Spleen (tissue), 11 donors: ENCODE results near the gene UGT1A9. TPM values are rescaled to one million over a fixed set of nuclear protein-coding genes. Genes with fewer than 3 reads are reported as not detected.

Source experiments
- DNase-seq: peaks from one replicate; pipeline ENCODE4 v3.0.0-alpha.2; 2020
- H3K27ac ChIP-seq, 8 donors: fragments of 200-600 bp; sonication (generic) in 7 of 8; 1 replicate in 4 of 8; 2 replicates in 4 of 8; pipeline versions ENCODE4 v1.5.0 to v1.8.0; 2016 to 2021; ENCODE audit warnings: inconsistent platforms in 4 of 8, mild to moderate bottlenecking in 4 of 8, moderate library complexity in 1 of 8
- H3K27me3 ChIP-seq, 7 donors: fragments of 200-600 bp; sonication (generic) in 6 of 7; replicated peaks in 1 of 7; 1 replicate in 4 of 7; 2 replicates in 3 of 7; pipeline versions ENCODE4 v1.5.0 to v1.8.0; 2016 to 2021; ENCODE audit warnings: inconsistent platforms in 3 of 7, mild to moderate bottlenecking in 1 of 7
- H3K36me3 ChIP-seq, 6 donors: fragments of 200-600 bp; sonication (generic) in 5 of 6; 1 replicate in 4 of 6; 2 replicates in 2 of 6; pipeline versions ENCODE4 v1.5.0 to v1.8.0; 2016 to 2021; ENCODE audit warnings: inconsistent platforms in 2 of 6
- H3K4me1 ChIP-seq, 6 donors: fragments of 200-600 bp; sonication (generic) in 5 of 6; 1 replicate in 3 of 6; 2 replicates in 3 of 6; pipeline versions ENCODE4 v1.5.0 to v1.8.0; 2016 to 2021; ENCODE audit warnings: inconsistent platforms in 3 of 6
- H3K4me3 ChIP-seq, 8 donors: fragments of 200-600 bp; sonication (generic) in 7 of 8; 1 replicate in 4 of 8; 2 replicates in 4 of 8; pipeline versions ENCODE4 v1.5.0 to v1.8.0; 2016 to 2021; ENCODE audit warnings: inconsistent platforms in 4 of 8, mild to moderate bottlenecking in 4 of 8, moderate library complexity in 2 of 8
- H3K9me3 ChIP-seq, 8 donors: fragments of 200-600 bp; sonication (generic) in 7 of 8; 1 replicate in 4 of 8; 2 replicates in 4 of 8; pipeline versions ENCODE4 v1.5.0 to v1.8.0; 2016 to 2021; ENCODE audit warnings: inconsistent platforms in 4 of 8
- POLR2A ChIP-seq, 3 donors: fragments of 450-650 bp; IDR thresholded peaks; one replicate each; pipeline ENCODE4 v1.5.1; 2017; ENCODE audit warnings: antibody characterized with exemption in 3 of 3, mild to moderate bottlenecking in 1 of 3
- POLR2AphosphoS5 ChIP-seq, 3 donors: sonication (generic); formaldehyde crosslinking; IDR thresholded peaks; one replicate each; pipeline ENCODE4 v1.5.1; 2017; ENCODE audit warnings: antibody characterized with exemption in 3 of 3
- WGBS, 5 donors: extraction: QIAGEN DNeasy Blood & Tissue Kit in 3 of 5; methylation state at CpG; one replicate each; pipeline versions ENCODE4 v1.1.5 to v1.1.7; 2013 to 2018; 5-methylcytosine and 5-hydroxymethylcytosine counted together
- intact Hi-C: fragments of 100-400 bp; cut with DNase I; formaldehyde crosslinking; loops from one replicate; pipeline ENCODE4 v1.15.0; 2023; ENCODE audit warnings: low total_unique reads
- polyA plus RNA-seq, 3 donors: library from polyadenylated mRNA; stranded (reverse); fragments of 200-250 nt; gene quantifications; one replicate each; pipeline ENCODE4 v1.2.1, GENCODE V29; 2013
- total RNA-seq, 7 donors: library from RNA; depleted of rRNA in 3 of 7; stranded (reverse); fragments of >200 nt in 3 of 7; fragmentation: NEBNext Ultra II Directional in 4 of 7; extraction: Animal tissue kit (Norgen Biotek cat#: 25700) in 4 of 7; gene quantifications; one replicate each; pipeline versions ENCODE4 v1.1.0 to v1.2.1, GENCODE V29; 2016 to 2021
- TF ChIP-seq, protein P1 (sequence below), 11 experiments: fragments of 200-600 bp in 7 of 11; fragments of 450-650 bp in 4 of 11; sonication (generic) in 4 of 11; IDR thresholded peaks in 8 of 11; conservative IDR thresholded peaks in 3 of 11; 1 replicate in 7 of 11; 2 replicates in 4 of 11; pipeline versions ENCODE4 v1.4.0 to v1.8.0; 2016 to 2021; ENCODE audit warnings: antibody characterized with exemption in 11 of 11, inconsistent platforms in 4 of 11, mild to moderate bottlenecking in 1 of 11
- donor health status: healthy with polysubstance abuse.
- donor health status: DM: no; HTN: no; CAD: no; lungs with moderate emphysema.
- donor health status: DM: no; HTN: no; CAD: no.
- donor health status: Bipolar disorder and iron deficiency.
- donor health status: healthy.
- donor health status: DM: no; HTN: no; CAD: no.
- donor health status: DM: yes; HTN: yes; CAD: no.

The UGT1A9 gene
- total and polyA plus RNA-seq, 10 donors = not detected

DNA sequence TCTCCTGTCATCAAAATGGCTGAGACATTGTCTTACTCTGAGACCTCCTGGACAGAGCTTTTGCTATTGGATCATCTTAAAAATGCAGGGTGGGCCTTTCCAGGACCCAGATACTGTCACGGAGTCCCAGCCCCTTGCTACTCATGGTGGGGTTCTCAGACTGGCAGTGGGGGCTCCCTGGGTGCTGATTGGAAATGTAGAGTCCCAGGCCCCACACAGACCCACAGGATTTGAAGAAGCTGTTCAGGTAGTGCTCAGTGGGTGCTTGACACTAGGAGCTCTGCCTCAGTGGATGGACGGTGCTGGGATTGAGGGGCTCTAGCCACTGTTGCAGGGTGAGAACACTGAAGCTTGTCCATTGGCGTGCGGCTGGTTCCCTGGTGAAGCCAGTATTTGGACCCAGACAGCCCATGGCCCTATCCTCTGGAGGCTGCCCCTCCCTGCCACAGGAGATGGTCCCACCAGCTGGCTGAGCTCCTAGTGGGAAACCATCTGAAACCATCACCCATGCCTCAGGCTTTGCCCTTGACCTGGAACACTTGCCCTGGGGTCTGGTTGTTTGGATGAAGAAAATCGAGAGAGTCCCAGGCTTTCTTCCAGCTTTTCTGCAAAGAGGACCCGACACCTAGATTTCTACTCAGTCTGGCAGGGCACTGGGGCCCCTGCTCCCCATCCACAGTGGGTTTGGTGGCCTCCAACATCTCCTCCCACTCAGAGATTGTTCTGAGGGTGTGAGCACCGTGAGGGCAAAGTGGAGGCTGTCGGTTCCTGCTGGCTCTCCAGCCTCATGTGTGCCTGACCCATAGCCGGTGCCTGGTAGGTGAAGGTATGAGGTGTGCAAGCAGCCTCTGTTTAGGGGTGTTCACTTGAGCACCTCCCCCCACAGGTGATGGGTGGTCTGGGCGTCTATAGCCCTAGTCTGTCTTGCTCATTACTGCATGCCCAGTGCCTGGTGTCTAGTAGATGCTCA, 136.6 kb downstream of the UGT1A9 start:
- H3K27ac ChIP-seq = no peak overlapping the region
- TF ChIP-seq, protein P1, sequence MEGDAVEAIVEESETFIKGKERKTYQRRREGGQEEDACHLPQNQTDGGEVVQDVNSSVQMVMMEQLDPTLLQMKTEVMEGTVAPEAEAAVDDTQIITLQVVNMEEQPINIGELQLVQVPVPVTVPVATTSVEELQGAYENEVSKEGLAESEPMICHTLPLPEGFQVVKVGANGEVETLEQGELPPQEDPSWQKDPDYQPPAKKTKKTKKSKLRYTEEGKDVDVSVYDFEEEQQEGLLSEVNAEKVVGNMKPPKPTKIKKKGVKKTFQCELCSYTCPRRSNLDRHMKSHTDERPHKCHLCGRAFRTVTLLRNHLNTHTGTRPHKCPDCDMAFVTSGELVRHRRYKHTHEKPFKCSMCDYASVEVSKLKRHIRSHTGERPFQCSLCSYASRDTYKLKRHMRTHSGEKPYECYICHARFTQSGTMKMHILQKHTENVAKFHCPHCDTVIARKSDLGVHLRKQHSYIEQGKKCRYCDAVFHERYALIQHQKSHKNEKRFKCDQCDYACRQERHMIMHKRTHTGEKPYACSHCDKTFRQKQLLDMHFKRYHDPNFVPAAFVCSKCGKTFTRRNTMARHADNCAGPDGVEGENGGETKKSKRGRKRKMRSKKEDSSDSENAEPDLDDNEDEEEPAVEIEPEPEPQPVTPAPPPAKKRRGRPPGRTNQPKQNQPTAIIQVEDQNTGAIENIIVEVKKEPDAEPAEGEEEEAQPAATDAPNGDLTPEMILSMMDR (IDR thresholded peaks at IDR 0.05 in 8 of 11, conservative IDR thresholded peaks at IDR 0.05 in 3 of 11) = no peak
- TF ChIP-seq POLR2AphosphoS5 (IDR thresholded peaks at IDR 0.05) (no peak), POLR2A (IDR thresholded peaks at IDR 0.05) (no peak)
- H3K4me1 ChIP-seq = no peaks in the 10 kb centered on the region
- H3K9me3 ChIP-seq = no peaks in the 10 kb centered on the region
- no peak overlapping the region for H3K4me3 ChIP-seq
- DNase-seq = peak; percentile 49
- intact Hi-C loops = no loop called here
- 67 to 84% (median 75%) methylated on average over 6 to 10 of the region's 10 CpGs for WGBS, 5 donors
- H3K36me3 ChIP-seq = no peaks in the 10 kb centered on the region
- peaks cover 0 to 56% (median 0%) of the 10 kb centered on the region in 7 donors for H3K27me3 ChIP-seq

DNA sequence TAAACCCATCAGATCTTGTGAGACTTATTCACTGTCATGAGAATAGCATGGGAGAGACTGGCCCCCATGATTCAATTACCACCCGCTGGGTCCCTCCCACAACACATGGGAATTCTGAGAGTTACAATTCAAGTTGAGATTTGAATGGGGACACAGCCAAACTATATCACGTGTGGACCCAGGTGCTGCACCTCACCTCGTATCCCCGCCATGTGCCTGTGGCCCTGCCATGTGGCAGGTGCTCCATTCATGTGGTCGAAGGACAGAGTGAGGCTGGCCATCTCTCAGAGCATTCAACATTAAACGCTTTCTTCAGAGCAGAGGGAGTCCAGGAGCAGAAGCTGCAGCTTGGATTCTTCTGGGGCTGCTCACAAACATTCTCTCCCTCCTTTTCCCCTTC, 138.7 kb downstream of the UGT1A9 start:
- TF ChIP-seq POLR2A (IDR thresholded peaks at IDR 0.05) = no peak
- TF ChIP-seq POLR2AphosphoS5 (IDR thresholded peaks at IDR 0.05) = no peak
- TF ChIP-seq, protein P1 (IDR thresholded peaks at IDR 0.05 in 8 of 11, conservative IDR thresholded peaks at IDR 0.05 in 3 of 11) = no peak

DNA sequence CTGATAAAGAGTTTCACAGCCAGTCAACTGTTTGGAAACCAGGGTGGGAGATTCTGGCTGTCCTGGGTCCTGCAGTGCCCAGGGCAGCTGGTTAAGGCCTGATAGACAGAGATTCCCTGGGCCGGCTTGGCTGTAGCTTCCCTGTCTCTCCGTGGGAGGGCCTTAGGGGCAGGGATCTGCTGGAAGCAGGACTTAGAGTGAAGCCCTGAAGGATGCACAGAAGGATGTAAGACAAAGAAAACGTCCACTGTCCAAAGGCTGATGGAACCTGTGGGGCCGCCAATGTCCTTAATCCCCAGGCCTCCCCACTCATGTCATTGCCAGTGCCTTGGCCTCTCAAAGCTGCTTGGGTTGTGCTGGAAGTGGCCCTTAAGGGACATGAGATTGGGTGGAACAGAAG, 139.4 kb downstream of the UGT1A9 start:
- Histone ChIP-seq H3K9me3 (no peaks in the 10 kb centered on the region), H3K4me1 (no peaks in the 10 kb centered on the region), H3K36me3 (no peaks in the 10 kb centered on the region), H3K4me3 (no peak overlapping the region), H3K27me3 (peaks cover 0 to 49% (median 0%) of the 10 kb centered on the region in 7 donors), H3K27ac (no peak overlapping the region)
- DNase-seq = peak; percentile 49
- TF ChIP-seq POLR2A (IDR thresholded peaks at IDR 0.05) = no peak
- TF ChIP-seq, protein P1 (IDR thresholded peaks at IDR 0.05 in 8 of 11, conservative IDR thresholded peaks at IDR 0.05 in 3 of 11) = no peak
- TF ChIP-seq POLR2AphosphoS5 (IDR thresholded peaks at IDR 0.05) = no peak
- 71 to 84% (median 79%) methylated on average over 4 of the region's 4 CpGs for WGBS, 5 donors
- intact Hi-C loops = no loop called here

More for the DNA sequence above, 138.7 kb downstream of the UGT1A9 start:
- no peaks in the 10 kb centered on the region for H3K36me3 ChIP-seq
- H3K27ac ChIP-seq = no peak overlapping the region
- H3K4me1 ChIP-seq = no peaks in the 10 kb centered on the region
- WGBS, 5 donors = 86 to 94% (median 89%) methylated on average over 6 of the region's 6 CpGs
- intact Hi-C loops = no loop called here
- H3K9me3 ChIP-seq = no peaks in the 10 kb centered on the region
- peaks cover 0 to 49% (median 0%) of the 10 kb centered on the region in 7 donors for H3K27me3 ChIP-seq
- no peak for DNase-seq
- H3K4me3 ChIP-seq = no peak overlapping the region

DNA sequence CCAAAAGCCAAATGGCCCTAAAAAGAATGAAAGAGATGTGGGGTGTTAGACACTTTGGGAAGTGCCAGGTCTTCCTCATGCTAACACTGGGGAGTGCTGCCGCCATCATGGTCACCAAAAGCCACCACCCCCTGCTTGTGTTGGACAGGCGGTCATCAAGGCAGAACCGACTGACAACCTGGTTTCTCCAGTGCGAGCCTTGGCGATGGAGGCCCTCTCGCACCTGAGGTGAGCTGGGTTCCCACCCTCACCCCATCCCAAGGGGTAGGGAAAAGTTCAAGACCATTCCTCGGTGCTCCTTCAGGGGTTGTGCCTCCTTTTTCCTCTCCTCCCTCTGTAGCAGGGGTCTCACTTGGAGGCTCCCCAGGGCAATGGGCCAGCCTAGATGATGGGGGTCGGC, 140.0 kb downstream of the UGT1A9 start:
- no peak overlapping the region for H3K27ac ChIP-seq
- H3K36me3 ChIP-seq = no peaks in the 10 kb centered on the region
- no peak for TF ChIP-seq POLR2AphosphoS5 (IDR thresholded peaks at IDR 0.05)
- no peak for TF ChIP-seq POLR2A (IDR thresholded peaks at IDR 0.05)
- TF ChIP-seq, protein P1 (IDR thresholded peaks at IDR 0.05 in 8 of 11, conservative IDR thresholded peaks at IDR 0.05 in 3 of 11) = no peak
- intact Hi-C loops = no loop called here
- H3K9me3 ChIP-seq = peaks cover 0 to 4% (median 0%) of the 10 kb centered on the region in 8 donors
- H3K4me3 ChIP-seq = no peak overlapping the region
- H3K4me1 ChIP-seq = no peaks in the 10 kb centered on the region
- peaks cover 0 to 49% (median 0%) of the 10 kb centered on the region in 7 donors for H3K27me3 ChIP-seq
- 82 to 93% (median 89%) methylated on average over 8 of the region's 8 CpGs for WGBS, 5 donors
- peak; percentile 38 for DNase-seq
